Peyer's patch (tissue), 4 donors: ENCODE measurements around the gene CCL19.

Source experiments
- CTCF ChIP-seq, 6 experiments: fragments of 450-650 bp in 4 of 6; fragments of 200-600 bp in 2 of 6; sonication (generic) in 1 of 6; IDR thresholded peaks; one replicate each; pipeline ENCODE4 v1.5.1; 2017 to 2019; ENCODE audit warnings: antibody characterized with exemption in 6 of 6, mild to moderate bottlenecking in 3 of 6, moderate library complexity in 1 of 6
- POLR2A ChIP-seq, 2 donors: fragments of 450-650 bp; IDR thresholded peaks; one replicate each; pipeline ENCODE4 v1.5.1; 2017; ENCODE audit warnings: antibody characterized with exemption in 2 of 2, mild to moderate bottlenecking in 2 of 2, moderate library complexity in 2 of 2

GRCh38 chr9:34665067-34665380 is 26.1 kb downstream of the CCL19 start:
- TF ChIP-seq POLR2A (IDR thresholded peaks at IDR 0.05) (no peak), CTCF (IDR thresholded peaks at IDR 0.05) (no peak)
